ENCODE results near the gene TBC1D8.

GRCh38 chr2:101179982-101180381, 28.8 kb upstream of the TBC1D8 start:
- TF ChIP-seq CTCF (IDR thresholded peaks at IDR 0.05) (no peak), ZFX (IDR thresholded peaks at IDR 0.05; ENCODE audit: borderline replicate concordance) (no peak)
